Endothelial cell of umbilical vein (primary cell): ENCODE results near the gene ZNF365. TPM values are rescaled to one million over a fixed set of nuclear protein-coding genes. Genes with fewer than 3 reads are reported as not detected.

ENCODE experiments used
- BruUV-seq: library from RNA; stranded (reverse); fragments of 400-500 nt; replicated peaks from 2 replicates; lab custom pipeline; 2021; lab: Mats Ljungman, UMichigan
- CTCF ChIA-PET: fragments of 300-600, 350-600 bp; sonication (Branson Sonifier 250); formaldehyde crosslinking; loops from one replicate; lab custom pipeline; 2021; ENCODE audit warnings: antibody characterized with exemption, inconsistent platforms; lab: Charles Lee
- POLR2A ChIA-PET: fragments of 300-600, 350-600 bp; sonication (Branson Sonifier 250); formaldehyde crosslinking; loops from one replicate; lab custom pipeline; 2021; ENCODE audit warnings: antibody characterized with exemption, inconsistent platforms; lab: Charles Lee
- DNase-seq: peaks from one replicate; pipeline ENCODE4 v3.0.0-alpha.2; 2011; ENCODE audit warnings: low read depth, low spot score
- FAIRE-seq: peaks from 2 replicates; lab custom pipeline; 2011; peaks lifted over from hg19 to GRCh38; lab: Jason Lieb, UNC
- H2AFZ ChIP-seq: 2 replicates; pipeline ENCODE4 v1.6.0; 2012; ENCODE audit warnings: low read depth, low read length, control low read depth, inconsistent platforms
- H3K27ac ChIP-seq: 2 replicates; pipeline ENCODE4 v1.5.1; 2011; ENCODE audit warnings: low read depth, mild to moderate bottlenecking, control low read depth, low read length, moderate library complexity; ENCODE audit not compliant: insufficient read depth
- H3K27me3 ChIP-seq, 2 experiments: 2 replicates each; pipeline versions ENCODE4 v1.6.0 to v1.6.1; 2011; ENCODE audit warnings: low read length in 2 of 2, mixed read lengths in 1 of 2; ENCODE audit not compliant: control insufficient read depth in 2 of 2, insufficient read depth in 2 of 2
- H3K36me3 ChIP-seq, 2 experiments: 2 replicates in 1 of 2; 3 replicates in 1 of 2; pipeline ENCODE4 v1.5.1; 2011; ENCODE audit warnings: low read length in 2 of 2, mild to moderate bottlenecking in 1 of 2, moderate library complexity in 1 of 2; ENCODE audit not compliant: control insufficient read depth in 2 of 2, insufficient read depth in 2 of 2; ENCODE audit errors: extremely low read depth in 1 of 2
- H3K4me1 ChIP-seq: 3 replicates; pipeline ENCODE4 v1.5.1; 2011; ENCODE audit warnings: mild to moderate bottlenecking, low read length; ENCODE audit not compliant: control insufficient read depth, insufficient read depth; ENCODE audit errors: extremely low read depth
- H3K4me2 ChIP-seq: 2 replicates; pipeline ENCODE4 v1.6.1; 2011; ENCODE audit warnings: low read length, control low read depth, mixed read lengths; ENCODE audit not compliant: insufficient read depth
- H3K4me3 ChIP-seq, 3 experiments: fragments of 200-600 bp in 1 of 3; sonication (generic), shearing (Covaris generic) in 1 of 3; replicated peaks in 1 of 3; 2 replicates each; pipeline ENCODE4 v1.5.1; 2011 to 2016; ENCODE audit warnings: control low read depth in 3 of 3, low read length in 3 of 3, mild to moderate bottlenecking in 2 of 3, inconsistent platforms in 1 of 3, low read depth in 1 of 3, moderate library complexity in 1 of 3; ENCODE audit not compliant: insufficient read depth in 1 of 3
- H3K79me2 ChIP-seq: 2 replicates; pipeline ENCODE4 v1.6.0; 2012; ENCODE audit warnings: low read length, inconsistent platforms; ENCODE audit not compliant: control insufficient read depth, insufficient read depth
- H3K9ac ChIP-seq: replicated peaks from 2 replicates; pipeline ENCODE3; 2011; ENCODE audit warnings: low read length, control low read depth; ENCODE audit not compliant: insufficient read depth; ENCODE audit errors: extremely low read depth
- H3K9me1 ChIP-seq: replicated peaks from 3 replicates; pipeline ENCODE4 v1.6.0; 2011; ENCODE audit warnings: mild to moderate bottlenecking, low read length; ENCODE audit not compliant: control insufficient read depth, insufficient read depth; ENCODE audit errors: extremely low read depth
- H3K9me3 ChIP-seq: replicated peaks from 2 replicates; pipeline ENCODE4 v1.5.1; 2012; ENCODE audit warnings: low read length, inconsistent platforms; ENCODE audit not compliant: control insufficient read depth, insufficient read depth
- H4K20me1 ChIP-seq: replicated peaks from 2 replicates; pipeline ENCODE3; 2011; ENCODE audit warnings: mild to moderate bottlenecking, low read length; ENCODE audit not compliant: control insufficient read depth, insufficient read depth; ENCODE audit errors: extremely low read depth
- EZH2 ChIP-seq: IDR thresholded peaks from 2 replicates; pipeline ENCODE4 v1.6.1; 2012; ENCODE audit warnings: borderline replicate concordance, low read depth, mild to moderate bottlenecking, moderate library complexity, low read length, inconsistent platforms; ENCODE audit not compliant: severe bottlenecking
- FOS ChIP-seq: IDR thresholded peaks from 2 replicates; pipeline ENCODE4 v1.6.1; 2011; ENCODE audit warnings: mild to moderate bottlenecking, low read length, moderate library complexity, borderline replicate concordance; ENCODE audit not compliant: insufficient read depth
- GATA2 ChIP-seq: IDR thresholded peaks from 2 replicates; pipeline ENCODE4 v1.7.0; 2011; ENCODE audit warnings: low read depth, mild to moderate bottlenecking, moderate library complexity, mixed read lengths, low read length; ENCODE audit not compliant: insufficient read length, insufficient read depth
- JUN ChIP-seq: IDR thresholded peaks from 2 replicates; pipeline ENCODE4 v1.6.1; 2011; ENCODE audit warnings: borderline replicate concordance, low read depth; ENCODE audit not compliant: insufficient read length, insufficient read depth
- MYC ChIP-seq: IDR thresholded peaks from one replicate; pipeline ENCODE4 v1.6.1; 2011; ENCODE audit warnings: mild to moderate bottlenecking, low read depth, low read length
- POLR2A ChIP-seq: IDR thresholded peaks from 2 replicates; pipeline ENCODE4 v1.6.1; 2012; ENCODE audit warnings: low read depth, mild to moderate bottlenecking, control low read depth, low read length
- POLR2AphosphoS5 ChIP-seq: IDR thresholded peaks from 2 replicates; pipeline ENCODE4 v1.6.1; 2012; ENCODE audit warnings: low read depth, mild to moderate bottlenecking, control low read depth, low read length, moderate library complexity; ENCODE audit not compliant: insufficient read depth
- dilution Hi-C: fragments of 300-500 bp; cut with MboI; formaldehyde crosslinking; loops from one replicate; pipeline ENCODE4 v1.15.0; 2019; ENCODE audit warnings: low sequenced_read_pairs; ENCODE audit not compliant: extremely low pct_ligation_motif_present
- intact Hi-C: fragments of 100-400 bp; cut with micrococcal nuclease; formaldehyde crosslinking; loops from one replicate; pipeline ENCODE4 v1.10.0; 2022
- polyA plus RNA-seq, 4 experiments: library from polyadenylated mRNA; depleted of rRNA in 3 of 4; stranded (reverse) in 3 of 4; unstranded in 1 of 4; fragments of >200 nt; gene quantifications; 2 replicates each; pipeline versions ENCODE4 v1.2.1 to v1.2.3, GENCODE V29; 2011 to 2012; ENCODE audit warnings: missing spikeins in 1 of 4
- total RNA-seq: library from RNA; stranded (reverse); gene quantifications from 2 replicates; pipeline ENCODE4 v1.2.3, GENCODE V29; 2021
- TF ChIP-seq, protein P1 (sequence below), 2 donors: IDR thresholded peaks; 1 replicate in 1 of 2; 2 replicates in 1 of 2; pipeline ENCODE4 v1.5.1; 2011; ENCODE audit warnings: low read length in 2 of 2, mild to moderate bottlenecking in 2 of 2, moderate library complexity in 2 of 2, control low read depth in 1 of 2, inconsistent platforms in 1 of 2, low read depth in 1 of 2; ENCODE audit not compliant: insufficient read depth in 1 of 2; ENCODE audit errors: extremely low read depth in 1 of 2
- TF ChIP-seq, protein P2 (sequence below): IDR thresholded peaks from 2 replicates; pipeline ENCODE4 v1.6.1; 2011; ENCODE audit not compliant: insufficient read depth, insufficient read length

Gene ZNF365
- total and polyA plus RNA-seq, 2 donors (not counting 3 experiments of a cell fraction or from before 2014, with no cell fraction given) = 1.3 to 2.9 TPM

DNA sequence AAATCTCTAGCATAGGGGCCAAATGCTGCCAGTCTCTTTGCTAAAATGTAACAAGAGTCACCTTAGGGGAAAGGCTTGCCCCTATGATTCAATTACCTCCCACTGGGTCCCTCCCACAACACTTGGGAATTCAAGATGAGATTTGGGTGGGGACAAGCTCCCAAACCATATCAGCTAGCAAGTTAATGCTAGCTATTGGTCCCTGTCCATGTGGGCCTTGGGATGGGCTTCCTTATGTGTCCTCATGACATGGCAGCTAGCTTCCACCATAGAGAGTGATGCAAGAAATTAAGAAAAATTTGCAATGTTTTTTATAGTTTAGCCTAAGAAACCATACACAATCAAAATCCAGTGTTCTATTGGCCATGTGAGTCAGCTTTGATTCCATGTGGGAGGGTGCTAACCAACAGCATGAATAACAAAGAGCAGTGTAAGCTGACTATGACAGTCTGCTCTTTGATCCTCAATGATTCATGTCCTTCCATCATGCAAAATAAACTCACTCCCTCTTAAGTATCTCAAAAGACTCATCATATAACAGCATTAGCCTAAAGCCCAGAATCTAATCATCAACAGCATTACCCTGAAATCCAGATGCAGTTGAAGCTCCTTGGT is 21.7 kb upstream of the ZNF365 start:
- H3K9me3 ChIP-seq = no peaks in the 10 kb centered on the region
- H3K79me2 ChIP-seq = no peaks in the 10 kb centered on the region
- H3K36me3 ChIP-seq = no peaks in the 10 kb centered on the region
- H3K9ac ChIP-seq = no peak overlapping the region
- intact Hi-C loops (no loop called here), dilution Hi-C loops (no loop called here)
- no peaks in the 10 kb centered on the region for H4K20me1 ChIP-seq
- H3K4me3 ChIP-seq = no peak overlapping the region
- no peak overlapping the region for H3K4me2 ChIP-seq
- DNase-seq (no peak), FAIRE-seq (no peak)
- BruUV-seq = no TSS peak
- no peak for TF ChIP-seq FOS
- no peak for TF ChIP-seq MYC
- no peak for TF ChIP-seq EZH2
- TF ChIP-seq, protein P1, sequence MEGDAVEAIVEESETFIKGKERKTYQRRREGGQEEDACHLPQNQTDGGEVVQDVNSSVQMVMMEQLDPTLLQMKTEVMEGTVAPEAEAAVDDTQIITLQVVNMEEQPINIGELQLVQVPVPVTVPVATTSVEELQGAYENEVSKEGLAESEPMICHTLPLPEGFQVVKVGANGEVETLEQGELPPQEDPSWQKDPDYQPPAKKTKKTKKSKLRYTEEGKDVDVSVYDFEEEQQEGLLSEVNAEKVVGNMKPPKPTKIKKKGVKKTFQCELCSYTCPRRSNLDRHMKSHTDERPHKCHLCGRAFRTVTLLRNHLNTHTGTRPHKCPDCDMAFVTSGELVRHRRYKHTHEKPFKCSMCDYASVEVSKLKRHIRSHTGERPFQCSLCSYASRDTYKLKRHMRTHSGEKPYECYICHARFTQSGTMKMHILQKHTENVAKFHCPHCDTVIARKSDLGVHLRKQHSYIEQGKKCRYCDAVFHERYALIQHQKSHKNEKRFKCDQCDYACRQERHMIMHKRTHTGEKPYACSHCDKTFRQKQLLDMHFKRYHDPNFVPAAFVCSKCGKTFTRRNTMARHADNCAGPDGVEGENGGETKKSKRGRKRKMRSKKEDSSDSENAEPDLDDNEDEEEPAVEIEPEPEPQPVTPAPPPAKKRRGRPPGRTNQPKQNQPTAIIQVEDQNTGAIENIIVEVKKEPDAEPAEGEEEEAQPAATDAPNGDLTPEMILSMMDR (IDR thresholded peaks at IDR 0.05; ENCODE audit: extremely low read depth in 1 of 2, insufficient read depth in 1 of 2, low read depth in 1 of 2, low read length in 2 of 2) = no peak
- TF ChIP-seq POLR2AphosphoS5 = no peak
- TF ChIP-seq, protein P2, sequence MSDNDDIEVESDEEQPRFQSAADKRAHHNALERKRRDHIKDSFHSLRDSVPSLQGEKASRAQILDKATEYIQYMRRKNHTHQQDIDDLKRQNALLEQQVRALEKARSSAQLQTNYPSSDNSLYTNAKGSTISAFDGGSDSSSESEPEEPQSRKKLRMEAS = no peak
- TF ChIP-seq JUN = no peak
- TF ChIP-seq POLR2A = no peak
- TF ChIP-seq GATA2 = no peak
- H3K4me1 ChIP-seq = no peaks in the 10 kb centered on the region
- H3K27me3 ChIP-seq = no peaks in the 10 kb centered on the region
- no peak overlapping the region for H2AFZ ChIP-seq
- H3K27ac ChIP-seq = no peak overlapping the region
- ChIA-PET POLR2A (no interaction called here), CTCF (interaction anchor here (0.7 kb wide), 1 partner anchor 46 kb away, joined by 3 read pairs; no protein-coding TSS in a partner anchor)
- no peaks in the 10 kb centered on the region for H3K9me1 ChIP-seq
